Activated B cell treated with CpG ODN at 0.5 μM for 24 hours (primary cell): ENCODE results near the gene TATDN2. TPM values are rescaled to one million over a fixed set of nuclear protein-coding genes. Genes with fewer than 3 reads are reported as not detected.
"Not testable (repeated sequence)": the region's sequence is repeated elsewhere in the genome, so short reads cannot be mapped to it uniquely, and the experiment has no call there.

Source experiments
- ATAC-seq: fragments of 200-7000 bp; cut with Tn5 transposase; one replicate; pipeline ENCODE4 v1.10.0; 2021; ENCODE audit warnings: low read depth, mild to moderate bottlenecking, moderate library complexity
- CTCF ChIA-PET: fragments of 350-600 bp; sonication (Branson Sonifier 250); formaldehyde crosslinking; loops from one replicate; lab custom pipeline; 2021; ENCODE audit warnings: antibody characterized with exemption; lab: Charles Lee
- POLR2A ChIA-PET: fragments of 350-600 bp; sonication (Branson Sonifier 250); formaldehyde crosslinking; loops from one replicate; lab custom pipeline; 2021; ENCODE audit warnings: antibody characterized with exemption; lab: Charles Lee
- DNase-seq: peaks from one replicate; pipeline ENCODE4 v3.0.0; 2022
- H3K27ac Mint-ChIP-seq: one replicate; pipeline ENCODE4 v1.8.0; 2020; ENCODE audit warnings: mixed read lengths
- H3K27me3 Mint-ChIP-seq: one replicate; pipeline ENCODE4 v1.8.0; 2021; ENCODE audit warnings: mixed read lengths
- H3K36me3 Mint-ChIP-seq: one replicate; pipeline ENCODE4 v1.8.0; 2021; ENCODE audit warnings: low read depth, mixed read lengths
- H3K4me1 Mint-ChIP-seq: one replicate; pipeline ENCODE4 v1.8.0; 2021; ENCODE audit warnings: mixed read lengths
- H3K4me3 Mint-ChIP-seq: one replicate; pipeline ENCODE4 v1.8.0; 2020; ENCODE audit warnings: mild to moderate bottlenecking, mixed read lengths
- H3K9me3 Mint-ChIP-seq: one replicate; pipeline ENCODE4 v1.8.0; 2020; ENCODE audit warnings: mixed read lengths
- intact Hi-C: fragments of 100-400 bp; cut with micrococcal nuclease; formaldehyde crosslinking; loops from one replicate; pipeline ENCODE4 v1.15.1; 2024
- total RNA-seq: library from RNA; stranded (reverse); gene quantifications from 2 replicates; pipeline ENCODE4 v1.2.3, GENCODE V29; 2022
- TF ChIP-seq, protein P1 (sequence below): fragments of 200-600 bp; IDR thresholded peaks from one replicate; pipeline ENCODE4 v1.8.0; 2022; ENCODE audit warnings: antibody characterized with exemption, mild to moderate bottlenecking

TATDN2 gene
- total RNA-seq, 1 donor from 2014 or later = 55.6 TPM

DNA sequence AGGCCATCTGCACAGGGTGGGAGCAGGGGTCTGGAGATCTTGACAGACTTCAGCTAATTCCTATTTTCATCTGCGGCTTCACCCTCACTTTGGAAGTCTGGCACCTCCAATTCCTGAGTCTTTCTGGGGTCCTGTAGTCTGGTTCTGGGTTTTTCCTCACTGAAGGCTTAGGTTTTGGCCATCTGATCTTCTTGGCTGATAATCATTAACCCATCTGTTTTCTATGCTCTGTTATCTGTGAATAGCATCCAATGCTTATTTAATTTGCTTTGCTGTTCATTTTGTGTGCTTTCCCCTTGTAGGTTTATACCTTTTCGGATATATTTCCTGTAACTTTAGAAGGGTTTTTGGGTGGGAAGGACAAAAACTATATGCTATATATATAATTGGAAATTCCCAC is 17.6 kb downstream of the TATDN2 start:
- TF ChIP-seq, protein P1, sequence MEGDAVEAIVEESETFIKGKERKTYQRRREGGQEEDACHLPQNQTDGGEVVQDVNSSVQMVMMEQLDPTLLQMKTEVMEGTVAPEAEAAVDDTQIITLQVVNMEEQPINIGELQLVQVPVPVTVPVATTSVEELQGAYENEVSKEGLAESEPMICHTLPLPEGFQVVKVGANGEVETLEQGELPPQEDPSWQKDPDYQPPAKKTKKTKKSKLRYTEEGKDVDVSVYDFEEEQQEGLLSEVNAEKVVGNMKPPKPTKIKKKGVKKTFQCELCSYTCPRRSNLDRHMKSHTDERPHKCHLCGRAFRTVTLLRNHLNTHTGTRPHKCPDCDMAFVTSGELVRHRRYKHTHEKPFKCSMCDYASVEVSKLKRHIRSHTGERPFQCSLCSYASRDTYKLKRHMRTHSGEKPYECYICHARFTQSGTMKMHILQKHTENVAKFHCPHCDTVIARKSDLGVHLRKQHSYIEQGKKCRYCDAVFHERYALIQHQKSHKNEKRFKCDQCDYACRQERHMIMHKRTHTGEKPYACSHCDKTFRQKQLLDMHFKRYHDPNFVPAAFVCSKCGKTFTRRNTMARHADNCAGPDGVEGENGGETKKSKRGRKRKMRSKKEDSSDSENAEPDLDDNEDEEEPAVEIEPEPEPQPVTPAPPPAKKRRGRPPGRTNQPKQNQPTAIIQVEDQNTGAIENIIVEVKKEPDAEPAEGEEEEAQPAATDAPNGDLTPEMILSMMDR = no peak
- Mint-ChIP-seq H3K27me3 (no peaks in the 10 kb centered on the region), H3K9me3 (no peaks in the 10 kb centered on the region), H3K27ac (no peak overlapping the region), H3K36me3 (peaks cover 81% of the 10 kb centered on the region), H3K4me3 (no peak overlapping the region), H3K4me1 (peaks cover 44% of the 10 kb centered on the region)
- ATAC-seq (no peak), DNase-seq (no peak)
- ChIA-PET POLR2A (interaction anchor here (0.6 kb wide), 2 partner anchors 127 to 234 kb away, joined by 3 to 4 read pairs; no protein-coding TSS in a partner anchor), CTCF (no interaction called here)
- intact Hi-C loops = no loop called here

DNA sequence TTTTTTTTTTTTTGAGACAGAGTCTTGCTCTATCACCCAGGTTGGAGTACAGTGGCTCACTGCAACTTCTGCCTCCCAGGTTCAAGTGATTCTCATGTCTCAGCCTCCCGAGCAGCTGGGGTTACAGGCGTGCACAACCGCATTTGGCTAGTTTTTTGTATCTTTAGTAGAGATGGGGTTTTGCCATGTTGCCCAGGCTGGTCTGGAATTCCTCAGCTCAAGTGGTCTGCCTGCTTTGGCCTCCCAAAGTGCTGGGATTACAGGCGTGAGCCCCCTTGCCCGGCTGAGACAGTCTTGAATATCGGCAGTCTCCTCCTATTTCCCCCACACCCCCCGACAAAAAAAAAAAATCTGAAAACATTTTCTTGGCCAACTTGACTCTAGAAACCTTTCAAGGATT is 18.7 kb downstream of the TATDN2 start:
- DNase-seq, H3K27ac Mint-ChIP-seq, ATAC-seq, H3K9me3 Mint-ChIP-seq, H3K27me3 Mint-ChIP-seq, intact Hi-C loops, POLR2A ChIA-PET, CTCF ChIA-PET, H3K4me3 Mint-ChIP-seq: not testable (repeated sequence)
- H3K4me1 Mint-ChIP-seq = peaks cover 39% of the 10 kb centered on the region
- peaks cover 83% of the 10 kb centered on the region for H3K36me3 Mint-ChIP-seq

- POLR2A ChIA-PET = interaction anchor here (0.6 kb wide), 1 partner anchor 15 kb away, joined by 3 read pairs; no protein-coding TSS in a partner anchor
- Mint-ChIP-seq H3K27ac (no peak overlapping the region), H3K4me1 (peaks cover 37% of the 10 kb centered on the region), H3K36me3 (peaks cover 79% of the 10 kb centered on the region), H3K27me3 (no peaks in the 10 kb centered on the region), H3K9me3 (no peaks in the 10 kb centered on the region), H3K4me3 (no peak overlapping the region)
- intact Hi-C loops = no loop called here
- CTCF ChIA-PET = no interaction called here
- TF ChIP-seq, protein P1 = no peak
- ATAC-seq = no peak
- DNase-seq = no peak
Measured at GRCh38 chr3:10268116-10268515, 19.9 kb downstream of the TATDN2 start.

DNA sequence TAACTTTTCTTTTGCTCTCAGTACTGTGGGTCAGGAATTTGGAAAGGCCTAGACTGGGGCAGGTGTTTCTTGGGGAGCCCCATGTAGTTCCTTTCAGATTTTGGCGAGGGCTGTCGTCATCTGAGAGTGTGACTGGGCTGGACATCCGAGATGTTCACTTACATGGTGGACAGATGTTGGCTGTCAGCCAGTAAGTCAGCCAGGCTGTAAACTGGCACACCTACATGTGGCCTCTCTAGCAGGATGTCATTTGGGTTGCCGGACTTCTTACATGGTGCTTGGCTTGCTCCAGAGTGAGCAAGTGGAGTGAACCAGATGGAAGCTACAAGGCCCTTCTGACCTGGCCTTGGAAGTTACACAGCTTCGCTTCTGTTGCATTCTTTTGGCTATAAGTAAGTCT is 20.7 kb downstream of the TATDN2 start:
- intact Hi-C loops = no loop called here
- TF ChIP-seq, protein P1 = no peak
- no peak overlapping the region for H3K4me3 Mint-ChIP-seq
- H3K27me3 Mint-ChIP-seq = no peaks in the 10 kb centered on the region
- H3K27ac Mint-ChIP-seq = no peak overlapping the region
- ChIA-PET POLR2A (no interaction called here), CTCF (no interaction called here)
- DNase-seq = no peak
- ATAC-seq = no peak
- no peaks in the 10 kb centered on the region for H3K9me3 Mint-ChIP-seq
- H3K36me3 Mint-ChIP-seq = peaks cover 77% of the 10 kb centered on the region
- H3K4me1 Mint-ChIP-seq = peaks cover 36% of the 10 kb centered on the region

DNA sequence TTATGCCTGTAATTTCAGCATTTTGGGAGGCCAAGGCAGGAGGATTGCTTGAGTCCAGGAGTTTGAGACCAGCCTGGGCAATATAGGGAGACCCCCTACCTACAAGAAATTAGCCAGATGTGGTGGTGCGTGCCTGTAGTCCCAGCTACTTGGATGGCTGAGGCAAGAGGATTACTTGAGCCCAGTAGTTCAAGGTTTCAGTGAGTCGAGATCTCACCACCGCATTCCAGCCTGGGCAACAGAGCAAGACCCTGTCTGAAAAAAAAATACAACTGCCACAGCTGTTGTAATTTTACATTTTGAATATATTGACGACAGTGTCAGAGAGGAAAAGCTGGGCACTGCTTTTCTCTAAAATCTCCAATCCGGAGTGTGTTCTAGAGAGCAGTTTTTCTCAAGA is 21.2 kb downstream of the TATDN2 start:
- no peak overlapping the region for H3K4me3 Mint-ChIP-seq
- H3K27me3 Mint-ChIP-seq = no peaks in the 10 kb centered on the region
- CTCF ChIA-PET = no interaction called here
- no peaks in the 10 kb centered on the region for H3K9me3 Mint-ChIP-seq
- DNase-seq (no peak), ATAC-seq (no peak)
- H3K36me3 Mint-ChIP-seq = peaks cover 77% of the 10 kb centered on the region
- TF ChIP-seq, protein P1 = no peak
- POLR2A ChIA-PET = interaction anchor here (1.2 kb wide), 1 partner anchor 12 kb away, joined by 6 read pairs; no protein-coding TSS in a partner anchor
- intact Hi-C loops = no loop called here
- peaks cover 38% of the 10 kb centered on the region for H3K4me1 Mint-ChIP-seq
- no peak overlapping the region for H3K27ac Mint-ChIP-seq

GRCh38 chr3:10272476-10272875 is 24.2 kb downstream of the TATDN2 start:
- H3K27me3 Mint-ChIP-seq, H3K27ac Mint-ChIP-seq, intact Hi-C loops, H3K9me3 Mint-ChIP-seq, H3K4me3 Mint-ChIP-seq, ATAC-seq, DNase-seq: not testable (repeated sequence)
- ChIA-PET CTCF (interaction anchor here (0.6 to 0.7 kb wide), 2 partner anchors 26 to 51 kb away, joined by 3 to 4 read pairs; no protein-coding TSS in a partner anchor), POLR2A (interaction anchor here (0.6 kb wide), 1 partner anchor 222 kb away, joined by 10 read pairs; no protein-coding TSS in a partner anchor)
- H3K36me3 Mint-ChIP-seq = peaks cover 74% of the 10 kb centered on the region
- H3K4me1 Mint-ChIP-seq = peaks cover 33% of the 10 kb centered on the region
